ENCODE data around the gene ADGRG4.
A peak's percentile ranks its signal among the peaks of the same experiment; 100 is the strongest.

ADGRG4 gene

DNA sequence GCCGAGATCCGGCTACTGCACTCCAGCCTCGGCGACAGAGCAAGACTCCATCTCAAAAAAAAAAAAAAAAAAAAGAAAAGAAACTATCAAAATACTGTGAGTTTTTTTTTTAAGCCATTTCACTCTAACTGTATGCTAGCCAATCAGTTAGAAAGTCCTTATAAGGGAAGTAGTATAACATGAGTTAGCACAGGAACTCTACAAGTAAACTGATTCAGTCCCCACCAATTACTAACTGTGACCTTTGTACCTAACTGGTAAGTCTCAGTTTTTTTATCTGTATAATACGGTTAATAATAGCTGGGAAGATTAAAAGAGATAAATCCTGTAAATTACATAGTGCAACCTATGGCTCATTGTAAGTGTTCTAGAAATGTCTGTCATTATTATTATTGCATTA lies 151.9 kb downstream of the ADGRG4 start:
- TF ChIP-seq, protein P1, sequence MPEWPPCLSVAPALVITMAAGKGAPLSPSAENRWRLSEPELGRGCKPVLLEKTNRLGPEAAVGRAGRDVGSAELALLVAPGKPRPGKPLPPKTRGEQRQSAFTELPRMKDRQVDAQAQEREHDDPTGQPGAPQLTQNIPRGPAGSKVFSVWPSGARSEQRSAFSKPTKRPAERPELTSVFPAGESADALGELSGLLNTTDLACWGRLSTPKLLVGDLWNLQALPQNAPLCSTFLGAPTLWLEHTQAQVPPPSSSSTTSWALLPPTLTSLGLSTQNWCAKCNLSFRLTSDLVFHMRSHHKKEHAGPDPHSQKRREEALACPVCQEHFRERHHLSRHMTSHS (tag by site-specific recombination; IDR thresholded peaks at IDR 0.05): no peak
- TF ChIP-seq, protein P2, sequence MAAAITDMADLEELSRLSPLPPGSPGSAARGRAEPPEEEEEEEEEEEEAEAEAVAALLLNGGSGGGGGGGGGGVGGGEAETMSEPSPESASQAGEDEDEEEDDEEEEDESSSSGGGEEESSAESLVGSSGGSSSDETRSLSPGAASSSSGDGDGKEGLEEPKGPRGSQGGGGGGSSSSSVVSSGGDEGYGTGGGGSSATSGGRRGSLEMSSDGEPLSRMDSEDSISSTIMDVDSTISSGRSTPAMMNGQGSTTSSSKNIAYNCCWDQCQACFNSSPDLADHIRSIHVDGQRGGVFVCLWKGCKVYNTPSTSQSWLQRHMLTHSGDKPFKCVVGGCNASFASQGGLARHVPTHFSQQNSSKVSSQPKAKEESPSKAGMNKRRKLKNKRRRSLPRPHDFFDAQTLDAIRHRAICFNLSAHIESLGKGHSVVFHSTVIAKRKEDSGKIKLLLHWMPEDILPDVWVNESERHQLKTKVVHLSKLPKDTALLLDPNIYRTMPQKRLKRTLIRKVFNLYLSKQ (tag by site-specific recombination; IDR thresholded peaks at IDR 0.05; ENCODE audit: borderline replicate concordance): no peak
- TF ChIP-seq ZNF548 (tag by site-specific recombination; IDR thresholded peaks at IDR 0.05): no peak
- no peak for TF ChIP-seq ZNF555 (tag by site-specific recombination; conservative IDR thresholded peaks at IDR 0.05)
- no peak for TF ChIP-seq ZNF561 (tag by site-specific recombination; IDR thresholded peaks at IDR 0.05; ENCODE audit: borderline replicate concordance)
- no peak for TF ChIP-seq ZNF423 (tag by site-specific recombination; IDR thresholded peaks at IDR 0.05)
- no peak for TF ChIP-seq ZNF335 (tag by site-specific recombination; conservative IDR thresholded peaks at IDR 0.05)
- no peak for TF ChIP-seq ZNF23 (tag by site-specific recombination; IDR thresholded peaks at IDR 0.05; ENCODE audit: borderline replicate concordance)
- TF ChIP-seq ZNF248 (tag by site-specific recombination; IDR thresholded peaks at IDR 0.05): no peak
- TF ChIP-seq, protein P3, sequence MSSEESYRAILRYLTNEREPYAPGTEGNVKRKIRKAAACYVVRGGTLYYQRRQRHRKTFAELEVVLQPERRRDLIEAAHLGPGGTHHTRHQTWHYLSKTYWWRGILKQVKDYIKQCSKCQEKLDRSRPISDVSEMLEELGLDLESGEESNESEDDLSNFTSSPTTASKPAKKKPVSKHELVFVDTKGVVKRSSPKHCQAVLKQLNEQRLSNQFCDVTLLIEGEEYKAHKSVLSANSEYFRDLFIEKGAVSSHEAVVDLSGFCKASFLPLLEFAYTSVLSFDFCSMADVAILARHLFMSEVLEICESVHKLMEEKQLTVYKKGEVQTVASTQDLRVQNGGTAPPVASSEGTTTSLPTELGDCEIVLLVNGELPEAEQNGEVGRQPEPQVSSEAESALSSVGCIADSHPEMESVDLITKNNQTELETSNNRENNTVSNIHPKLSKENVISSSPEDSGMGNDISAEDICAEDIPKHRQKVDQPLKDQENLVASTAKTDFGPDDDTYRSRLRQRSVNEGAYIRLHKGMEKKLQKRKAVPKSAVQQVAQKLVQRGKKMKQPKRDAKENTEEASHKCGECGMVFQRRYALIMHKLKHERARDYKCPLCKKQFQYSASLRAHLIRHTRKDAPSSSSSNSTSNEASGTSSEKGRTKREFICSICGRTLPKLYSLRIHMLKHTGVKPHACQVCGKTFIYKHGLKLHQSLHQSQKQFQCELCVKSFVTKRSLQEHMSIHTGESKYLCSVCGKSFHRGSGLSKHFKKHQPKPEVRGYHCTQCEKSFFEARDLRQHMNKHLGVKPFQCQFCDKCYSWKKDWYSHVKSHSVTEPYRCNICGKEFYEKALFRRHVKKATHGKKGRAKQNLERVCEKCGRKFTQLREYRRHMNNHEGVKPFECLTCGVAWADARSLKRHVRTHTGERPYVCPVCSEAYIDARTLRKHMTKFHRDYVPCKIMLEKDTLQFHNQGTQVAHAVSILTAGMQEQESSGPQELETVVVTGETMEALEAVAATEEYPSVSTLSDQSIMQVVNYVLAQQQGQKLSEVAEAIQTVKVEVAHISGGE (tag by site-specific recombination; conservative IDR thresholded peaks at IDR 0.05; ENCODE audit: low read depth): no peak
- TF ChIP-seq, protein P4, sequence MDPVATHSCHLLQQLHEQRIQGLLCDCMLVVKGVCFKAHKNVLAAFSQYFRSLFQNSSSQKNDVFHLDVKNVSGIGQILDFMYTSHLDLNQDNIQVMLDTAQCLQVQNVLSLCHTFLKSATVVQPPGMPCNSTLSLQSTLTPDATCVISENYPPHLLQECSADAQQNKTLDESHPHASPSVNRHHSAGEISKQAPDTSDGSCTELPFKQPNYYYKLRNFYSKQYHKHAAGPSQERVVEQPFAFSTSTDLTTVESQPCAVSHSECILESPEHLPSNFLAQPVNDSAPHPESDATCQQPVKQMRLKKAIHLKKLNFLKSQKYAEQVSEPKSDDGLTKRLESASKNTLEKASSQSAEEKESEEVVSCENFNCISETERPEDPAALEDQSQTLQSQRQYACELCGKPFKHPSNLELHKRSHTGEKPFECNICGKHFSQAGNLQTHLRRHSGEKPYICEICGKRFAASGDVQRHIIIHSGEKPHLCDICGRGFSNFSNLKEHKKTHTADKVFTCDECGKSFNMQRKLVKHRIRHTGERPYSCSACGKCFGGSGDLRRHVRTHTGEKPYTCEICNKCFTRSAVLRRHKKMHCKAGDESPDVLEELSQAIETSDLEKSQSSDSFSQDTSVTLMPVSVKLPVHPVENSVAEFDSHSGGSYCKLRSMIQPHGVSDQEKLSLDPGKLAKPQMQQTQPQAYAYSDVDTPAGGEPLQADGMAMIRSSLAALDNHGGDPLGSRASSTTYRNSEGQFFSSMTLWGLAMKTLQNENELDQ (tag by site-specific recombination; IDR thresholded peaks at IDR 0.05; ENCODE audit: low read depth): no peak
- TF ChIP-seq ZNF341 (tag by site-specific recombination; IDR thresholded peaks at IDR 0.05; ENCODE audit: low read depth): no peak

DNA sequence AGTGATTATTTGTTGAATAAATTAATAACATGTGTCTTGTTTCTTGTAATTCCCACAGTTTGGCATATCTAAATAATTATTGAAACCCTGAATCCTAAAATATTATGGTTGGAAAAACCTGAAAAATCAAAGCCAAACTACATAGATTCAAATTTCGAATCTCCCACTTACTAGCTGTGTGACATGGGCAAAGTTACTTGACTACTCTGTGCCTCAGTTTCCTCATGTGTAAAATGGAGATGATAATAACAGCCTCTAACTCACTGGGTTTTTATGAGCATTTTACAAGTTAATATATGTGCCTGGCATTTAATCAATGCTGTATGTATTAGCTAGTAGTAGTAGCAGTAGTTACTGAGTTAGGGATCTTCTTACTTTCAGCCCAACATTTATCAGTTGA lies 152.4 kb downstream of the ADGRG4 start:
- H3K4me3 ChIP-seq (ENCODE audit: low read depth, low read length): no peak overlapping the region

More for the DNA sequence above, 151.9 kb downstream of the ADGRG4 start:
- ChIA-PET CTCF (interaction anchor here (0.6 kb wide), 1 partner anchor 56 kb away, joined by 6 read pairs; no protein-coding TSS in a partner anchor), POLR2A (no interaction called here)
- no peaks in the 10 kb centered on the region for H3K9me3 ChIP-seq (ENCODE audit: control insufficient read depth, insufficient read depth, low read depth, low read length)
- H3K27ac ChIP-seq (ENCODE audit: extremely low read depth, low read depth, low read length): no peak overlapping the region
- peaks cover 10% of the 10 kb centered on the region for H3K4me1 ChIP-seq (ENCODE audit: control insufficient read depth, insufficient read depth, low read length)
- no peaks in the 10 kb centered on the region for H3K36me3 ChIP-seq (ENCODE audit: control insufficient read depth in 2 of 2, insufficient read depth in 1 of 2, low read length in 2 of 2)
- H3K4me3 ChIP-seq (ENCODE audit: low read depth, low read length): no peak overlapping the region

DNA sequence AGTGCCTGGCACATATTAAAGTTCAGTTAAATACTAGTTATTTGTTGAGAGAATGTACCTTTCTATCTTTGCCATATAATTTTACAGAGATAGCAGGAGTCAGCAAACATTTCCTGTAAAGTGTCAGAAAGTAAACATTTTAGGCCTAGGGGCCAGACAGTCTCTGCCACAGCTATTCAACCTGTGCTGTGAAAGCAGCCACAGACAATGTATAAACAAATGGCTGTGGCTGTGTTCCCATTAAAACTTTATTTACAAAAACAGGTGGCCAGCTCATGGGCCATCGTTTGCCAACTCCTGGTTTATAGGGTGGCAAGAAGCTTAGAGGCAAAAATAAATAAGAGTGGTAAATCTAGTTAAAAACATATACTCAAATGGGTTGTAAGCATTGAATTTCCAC lies 153.0 kb downstream of the ADGRG4 start:
- Histone ChIP-seq H3K9me3 (ENCODE audit: control insufficient read depth, insufficient read depth, low read depth, low read length) (no peaks in the 10 kb centered on the region), H3K4me3 (ENCODE audit: low read depth, low read length) (no peak overlapping the region), H3K36me3 (ENCODE audit: control insufficient read depth in 2 of 2, insufficient read depth in 1 of 2, low read length in 2 of 2) (no peaks in the 10 kb centered on the region), H3K4me1 (ENCODE audit: control insufficient read depth, insufficient read depth, low read length) (peaks cover 10% of the 10 kb centered on the region), H3K27ac (ENCODE audit: extremely low read depth, low read depth, low read length) (peak overlapping the region; percentile 32; the same call in 1 of the 2 replicates)
- ChIA-PET CTCF (no interaction called here), POLR2A (no interaction called here)
- TF ChIP-seq ZNF510 (tag by site-specific recombination; IDR thresholded peaks at IDR 0.05; ENCODE audit: insufficient replicate concordance) (no peak), ZNF670 (tag by site-specific recombination; IDR thresholded peaks at IDR 0.05; ENCODE audit: low read depth) (no peak), HOXD13 (CRISPR knock-in tag; IDR thresholded peaks at IDR 0.05; ENCODE audit: borderline replicate concordance) (no peak), ZNF558 (tag by site-specific recombination; IDR thresholded peaks at IDR 0.05) (no peak)
- TF ChIP-seq, protein P5, sequence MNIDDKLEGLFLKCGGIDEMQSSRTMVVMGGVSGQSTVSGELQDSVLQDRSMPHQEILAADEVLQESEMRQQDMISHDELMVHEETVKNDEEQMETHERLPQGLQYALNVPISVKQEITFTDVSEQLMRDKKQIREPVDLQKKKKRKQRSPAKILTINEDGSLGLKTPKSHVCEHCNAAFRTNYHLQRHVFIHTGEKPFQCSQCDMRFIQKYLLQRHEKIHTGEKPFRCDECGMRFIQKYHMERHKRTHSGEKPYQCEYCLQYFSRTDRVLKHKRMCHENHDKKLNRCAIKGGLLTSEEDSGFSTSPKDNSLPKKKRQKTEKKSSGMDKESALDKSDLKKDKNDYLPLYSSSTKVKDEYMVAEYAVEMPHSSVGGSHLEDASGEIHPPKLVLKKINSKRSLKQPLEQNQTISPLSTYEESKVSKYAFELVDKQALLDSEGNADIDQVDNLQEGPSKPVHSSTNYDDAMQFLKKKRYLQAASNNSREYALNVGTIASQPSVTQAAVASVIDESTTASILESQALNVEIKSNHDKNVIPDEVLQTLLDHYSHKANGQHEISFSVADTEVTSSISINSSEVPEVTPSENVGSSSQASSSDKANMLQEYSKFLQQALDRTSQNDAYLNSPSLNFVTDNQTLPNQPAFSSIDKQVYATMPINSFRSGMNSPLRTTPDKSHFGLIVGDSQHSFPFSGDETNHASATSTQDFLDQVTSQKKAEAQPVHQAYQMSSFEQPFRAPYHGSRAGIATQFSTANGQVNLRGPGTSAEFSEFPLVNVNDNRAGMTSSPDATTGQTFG (tag by site-specific recombination; IDR thresholded peaks at IDR 0.05; ENCODE audit: borderline replicate concordance): no peak

More for the DNA sequence above, 152.4 kb downstream of the ADGRG4 start:
- peaks cover 10% of the 10 kb centered on the region for H3K4me1 ChIP-seq (ENCODE audit: control insufficient read depth, insufficient read depth, low read length)
- H3K9me3 ChIP-seq (ENCODE audit: control insufficient read depth, insufficient read depth, low read depth, low read length): no peaks in the 10 kb centered on the region
- TF ChIP-seq ZNF768 (tag by site-specific recombination; IDR thresholded peaks at IDR 0.05) (peak; percentile 71; the same call in 1 of the 2 replicates), SP7 (tag by site-specific recombination; IDR thresholded peaks at IDR 0.05) (no peak)
- ChIA-PET POLR2A (no interaction called here), CTCF (interaction anchor here (0.6 kb wide), 1 partner anchor 57 kb away, joined by 6 read pairs; no protein-coding TSS in a partner anchor)
- no peaks in the 10 kb centered on the region for H3K36me3 ChIP-seq (ENCODE audit: control insufficient read depth in 2 of 2, insufficient read depth in 1 of 2, low read length in 2 of 2)
- no peak overlapping the region for H3K27ac ChIP-seq (ENCODE audit: extremely low read depth, low read depth, low read length)

Measured in HEK293 (cell line).